ENCODE data around the gene BASP1. TPM values are rescaled to one million over a fixed set of nuclear protein-coding genes. Genes with fewer than 3 reads are reported as not detected.

BASP1 gene
- polyA plus RNA-seq, 1 of the 3 experiments (the other 2 are of a cell fraction): 107 TPM

DNA sequence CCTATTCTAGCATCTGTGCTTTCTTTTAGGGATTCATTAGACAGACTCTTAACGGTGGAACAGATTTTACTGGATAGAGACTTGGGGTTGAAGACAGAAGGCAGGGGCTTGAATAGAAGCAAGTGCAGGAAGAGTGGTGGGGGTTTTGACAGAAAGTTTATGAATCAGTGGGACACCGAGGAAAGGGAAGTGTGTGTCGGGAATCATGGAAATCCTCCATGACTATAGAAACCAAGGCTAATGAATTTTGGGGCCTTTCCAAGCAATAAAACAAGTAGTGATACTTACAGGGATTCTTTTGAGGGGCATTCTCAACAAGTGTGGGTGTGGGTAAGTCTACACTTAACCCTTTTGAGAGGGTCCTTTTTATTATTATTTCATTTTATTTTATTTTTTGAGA is 12.8 kb downstream of the BASP1 start:
- H4K20me1 ChIP-seq (ENCODE audit: insufficient read depth): no peaks in the 10 kb centered on the region; the same call in 1 of the 2 replicates
- POLR2A ChIA-PET: no interaction called here
- 95% methylated on average over 3 of the region's 3 CpGs for WGBS (ENCODE audit: low lambda C conversion rate)

DNA sequence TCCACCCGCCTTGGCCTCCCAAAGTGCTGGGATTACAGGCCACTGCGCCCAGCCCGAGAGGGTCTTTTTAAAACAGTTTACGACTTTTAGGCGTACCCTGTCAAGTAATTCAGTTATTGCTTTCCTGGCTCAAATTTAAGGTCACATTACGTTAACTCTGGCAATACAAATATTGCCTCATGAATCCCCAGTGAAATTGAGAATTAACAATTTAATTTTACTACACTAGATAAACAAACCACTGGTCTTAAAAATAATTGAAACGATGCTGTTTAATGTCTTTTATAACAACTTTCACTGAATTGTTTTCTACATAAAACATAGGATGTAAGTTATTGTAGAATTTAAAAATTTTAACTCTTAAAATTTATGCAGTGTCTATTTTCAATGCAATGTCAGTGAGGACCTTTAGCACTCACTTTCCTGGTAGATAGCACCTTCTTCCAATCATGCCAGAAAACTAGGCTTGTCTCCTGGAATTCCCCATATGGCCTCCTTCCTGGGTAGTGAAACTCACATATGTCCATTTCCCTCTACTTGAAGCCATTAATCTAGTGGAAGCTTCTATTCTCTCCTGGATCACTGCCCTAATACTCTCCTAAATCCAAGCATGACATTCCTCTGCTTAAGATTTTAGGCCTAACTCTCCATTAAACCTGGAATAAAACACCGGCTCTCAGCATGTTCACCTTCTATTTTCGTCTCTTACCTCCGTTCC is 13.5 kb downstream of the BASP1 start:
- Histone ChIP-seq H3K27me3 (ENCODE audit: insufficient read depth) (no peaks in the 10 kb centered on the region), H3K79me2 (ENCODE audit: insufficient read depth) (peaks cover 98% of the 10 kb centered on the region), H4K20me1 (ENCODE audit: insufficient read depth) (no peaks in the 10 kb centered on the region; the same call in 1 of the 2 replicates), H3K4me1 (ENCODE audit: control insufficient read depth in 1 of 2, insufficient read depth in 2 of 2, low read depth in 1 of 2, low read length in 1 of 2) (peaks cover 0 to 19% of the 10 kb centered on the region in 2 experiments; a peak in 2 of 4 replicates), H3K4me2 (no peak overlapping the region), H2AFZ (ENCODE audit: low read depth) (no peak overlapping the region), H3F3A (replicated peaks; ENCODE audit: insufficient read depth) (peaks cover 9% of the 10 kb centered on the region), H3K9me3 (no peaks in the 10 kb centered on the region), H3K36me3 (replicated peaks in 1 of 2; ENCODE audit: control insufficient read depth in 1 of 2, insufficient read depth in 2 of 2, low read length in 1 of 2) (peaks cover 0 to 32% of the 10 kb centered on the region in 2 experiments), H3K9ac (no peak overlapping the region), H3K27ac (ENCODE audit: low read depth in 2 of 2, low read length in 1 of 2) (no peak overlapping the region), H3K4me3 (ENCODE audit: low read depth in 2 of 2, low read length in 1 of 2) (no peak overlapping the region), H3K9me2 (no peaks in the 10 kb centered on the region)
- no peak for DNase-seq
- ChIA-PET POLR2A (no interaction called here), CTCF (interaction anchor here (1.0 kb wide), 1 partner anchor 15 kb away, joined by 4 read pairs; no protein-coding TSS in a partner anchor)
- 94% methylated on average over 10 of the region's 10 CpGs for WGBS (ENCODE audit: low lambda C conversion rate)
- no peak for TF ChIP-seq USF1 (IDR thresholded peaks at IDR 0.05; ENCODE audit: borderline replicate concordance, low read depth)
- TF ChIP-seq, protein P1, sequence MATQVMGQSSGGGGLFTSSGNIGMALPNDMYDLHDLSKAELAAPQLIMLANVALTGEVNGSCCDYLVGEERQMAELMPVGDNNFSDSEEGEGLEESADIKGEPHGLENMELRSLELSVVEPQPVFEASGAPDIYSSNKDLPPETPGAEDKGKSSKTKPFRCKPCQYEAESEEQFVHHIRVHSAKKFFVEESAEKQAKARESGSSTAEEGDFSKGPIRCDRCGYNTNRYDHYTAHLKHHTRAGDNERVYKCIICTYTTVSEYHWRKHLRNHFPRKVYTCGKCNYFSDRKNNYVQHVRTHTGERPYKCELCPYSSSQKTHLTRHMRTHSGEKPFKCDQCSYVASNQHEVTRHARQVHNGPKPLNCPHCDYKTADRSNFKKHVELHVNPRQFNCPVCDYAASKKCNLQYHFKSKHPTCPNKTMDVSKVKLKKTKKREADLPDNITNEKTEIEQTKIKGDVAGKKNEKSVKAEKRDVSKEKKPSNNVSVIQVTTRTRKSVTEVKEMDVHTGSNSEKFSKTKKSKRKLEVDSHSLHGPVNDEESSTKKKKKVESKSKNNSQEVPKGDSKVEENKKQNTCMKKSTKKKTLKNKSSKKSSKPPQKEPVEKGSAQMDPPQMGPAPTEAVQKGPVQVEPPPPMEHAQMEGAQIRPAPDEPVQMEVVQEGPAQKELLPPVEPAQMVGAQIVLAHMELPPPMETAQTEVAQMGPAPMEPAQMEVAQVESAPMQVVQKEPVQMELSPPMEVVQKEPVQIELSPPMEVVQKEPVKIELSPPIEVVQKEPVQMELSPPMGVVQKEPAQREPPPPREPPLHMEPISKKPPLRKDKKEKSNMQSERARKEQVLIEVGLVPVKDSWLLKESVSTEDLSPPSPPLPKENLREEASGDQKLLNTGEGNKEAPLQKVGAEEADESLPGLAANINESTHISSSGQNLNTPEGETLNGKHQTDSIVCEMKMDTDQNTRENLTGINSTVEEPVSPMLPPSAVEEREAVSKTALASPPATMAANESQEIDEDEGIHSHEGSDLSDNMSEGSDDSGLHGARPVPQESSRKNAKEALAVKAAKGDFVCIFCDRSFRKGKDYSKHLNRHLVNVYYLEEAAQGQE (IDR thresholded peaks at IDR 0.05; ENCODE audit: low read depth, low read length): no peak
- TF ChIP-seq RCOR1 (IDR thresholded peaks at IDR 0.05; ENCODE audit: low read length): no peak
- TF ChIP-seq, protein P2, sequence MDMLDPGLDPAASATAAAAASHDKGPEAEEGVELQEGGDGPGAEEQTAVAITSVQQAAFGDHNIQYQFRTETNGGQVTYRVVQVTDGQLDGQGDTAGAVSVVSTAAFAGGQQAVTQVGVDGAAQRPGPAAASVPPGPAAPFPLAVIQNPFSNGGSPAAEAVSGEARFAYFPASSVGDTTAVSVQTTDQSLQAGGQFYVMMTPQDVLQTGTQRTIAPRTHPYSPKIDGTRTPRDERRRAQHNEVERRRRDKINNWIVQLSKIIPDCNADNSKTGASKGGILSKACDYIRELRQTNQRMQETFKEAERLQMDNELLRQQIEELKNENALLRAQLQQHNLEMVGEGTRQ (IDR thresholded peaks at IDR 0.05; ENCODE audit: borderline replicate concordance, low read depth, low read length): no peak
- TF ChIP-seq, protein P3, sequence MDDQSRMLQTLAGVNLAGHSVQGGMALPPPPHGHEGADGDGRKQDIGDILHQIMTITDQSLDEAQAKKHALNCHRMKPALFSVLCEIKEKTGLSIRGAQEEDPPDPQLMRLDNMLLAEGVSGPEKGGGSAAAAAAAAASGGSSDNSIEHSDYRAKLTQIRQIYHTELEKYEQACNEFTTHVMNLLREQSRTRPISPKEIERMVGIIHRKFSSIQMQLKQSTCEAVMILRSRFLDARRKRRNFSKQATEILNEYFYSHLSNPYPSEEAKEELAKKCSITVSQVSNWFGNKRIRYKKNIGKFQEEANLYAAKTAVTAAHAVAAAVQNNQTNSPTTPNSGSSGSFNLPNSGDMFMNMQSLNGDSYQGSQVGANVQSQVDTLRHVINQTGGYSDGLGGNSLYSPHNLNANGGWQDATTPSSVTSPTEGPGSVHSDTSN (IDR thresholded peaks at IDR 0.05): no peak
- no peak for TF ChIP-seq NRF1 (IDR thresholded peaks at IDR 0.05; ENCODE audit: low read depth, low read length)
- TF ChIP-seq EZH2phosphoT487 (IDR thresholded peaks at IDR 0.05; ENCODE audit: borderline replicate concordance, low read depth): no peak
- TF ChIP-seq SMC3 (IDR thresholded peaks at IDR 0.05; ENCODE audit: low read depth, low read length): no peak
- TF ChIP-seq CTCF (IDR thresholded peaks at IDR 0.05): no peak
- TF ChIP-seq TAF1 (IDR thresholded peaks at IDR 0.05; ENCODE audit: borderline replicate concordance, low read depth, low read length): no peak
- no peak for TF ChIP-seq FOSL2 (IDR thresholded peaks at IDR 0.05; ENCODE audit: borderline replicate concordance, low read depth)
- TF ChIP-seq TEAD4 (IDR thresholded peaks at IDR 0.05; ENCODE audit: borderline replicate concordance, insufficient read depth): no peak

More for the DNA sequence above, 12.8 kb downstream of the BASP1 start:
- Histone ChIP-seq H3K27me3 (ENCODE audit: insufficient read depth) (no peaks in the 10 kb centered on the region), H3K4me1 (ENCODE audit: control insufficient read depth in 1 of 2, insufficient read depth in 2 of 2, low read depth in 1 of 2, low read length in 1 of 2) (peaks cover 0 to 23% of the 10 kb centered on the region in 2 experiments; a peak in 2 of 4 replicates), H3K27ac (ENCODE audit: low read depth in 2 of 2, low read length in 1 of 2) (no peak overlapping the region), H3K79me2 (ENCODE audit: insufficient read depth) (peaks cover 98% of the 10 kb centered on the region), H3K9me3 (no peaks in the 10 kb centered on the region), H3K9me2 (no peaks in the 10 kb centered on the region), H3K9ac (no peak overlapping the region), H2AFZ (ENCODE audit: low read depth) (no peak overlapping the region), H3K4me3 (ENCODE audit: low read depth in 2 of 2, low read length in 1 of 2) (no peak overlapping the region), H3F3A (replicated peaks; ENCODE audit: insufficient read depth) (peaks cover 9% of the 10 kb centered on the region), H3K4me2 (no peak overlapping the region), H3K36me3 (replicated peaks in 1 of 2; ENCODE audit: control insufficient read depth in 1 of 2, insufficient read depth in 2 of 2, low read length in 1 of 2) (peaks cover 0 to 32% of the 10 kb centered on the region in 2 experiments)
- CTCF ChIA-PET: no interaction called here
- TF ChIP-seq MXI1 (IDR thresholded peaks at IDR 0.05; ENCODE audit: low read depth, low read length): no peak
- TF ChIP-seq CHD2 (IDR thresholded peaks at IDR 0.05; ENCODE audit: low read length, partially characterized antibody): no peak
- TF ChIP-seq EP300 (IDR thresholded peaks at IDR 0.05; ENCODE audit: borderline replicate concordance in 1 of 2, low read depth in 1 of 2, low read length in 1 of 2): no peak
- no peak for TF ChIP-seq MEF2A (IDR thresholded peaks at IDR 0.05; ENCODE audit: borderline replicate concordance, low read depth)
- TF ChIP-seq, protein P3 (IDR thresholded peaks at IDR 0.05): no peak
- no peak for TF ChIP-seq GABPA (IDR thresholded peaks at IDR 0.05; ENCODE audit: low read depth)
- no peak for DNase-seq
